ENCODE measurements around the gene FBLIM1.

DNA sequence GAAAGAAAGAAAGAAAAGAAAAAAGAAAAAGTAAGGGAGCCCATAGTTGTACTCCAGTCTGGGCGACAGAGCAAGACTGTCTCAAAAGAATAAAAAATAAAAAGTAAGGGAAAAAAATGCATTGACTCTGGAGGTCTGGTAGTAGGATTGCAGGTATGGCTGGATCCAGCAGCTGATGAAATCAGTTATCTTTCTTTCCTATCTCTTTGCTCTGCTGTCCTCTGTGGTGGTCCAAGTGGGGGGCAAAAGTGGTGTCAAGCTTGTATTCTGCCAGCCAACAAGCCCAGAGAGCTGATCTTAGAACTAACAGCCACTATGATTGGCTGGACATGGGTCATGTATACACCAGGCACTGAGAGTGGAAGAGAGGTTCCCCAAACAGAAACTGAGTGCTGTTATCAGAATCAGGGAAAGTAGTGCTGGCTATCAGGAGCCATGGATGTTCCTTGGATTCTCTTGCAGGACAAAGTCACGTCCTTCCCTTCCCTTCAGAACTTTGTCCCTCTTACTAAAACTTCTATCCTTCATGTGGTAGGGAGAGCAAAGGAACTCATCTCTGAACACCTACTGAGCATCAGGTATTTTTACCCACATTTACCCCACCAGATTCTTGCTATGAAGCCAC is 3.5 kb upstream of the FBLIM1 start:
- TF ChIP-seq CTCF (IDR thresholded peaks at IDR 0.05) = no peak
- no peak for TF ChIP-seq POLR2A (IDR thresholded peaks at IDR 0.05)
